ENCODE results near the gene PSEN1.

Gene PSEN1

DNA sequence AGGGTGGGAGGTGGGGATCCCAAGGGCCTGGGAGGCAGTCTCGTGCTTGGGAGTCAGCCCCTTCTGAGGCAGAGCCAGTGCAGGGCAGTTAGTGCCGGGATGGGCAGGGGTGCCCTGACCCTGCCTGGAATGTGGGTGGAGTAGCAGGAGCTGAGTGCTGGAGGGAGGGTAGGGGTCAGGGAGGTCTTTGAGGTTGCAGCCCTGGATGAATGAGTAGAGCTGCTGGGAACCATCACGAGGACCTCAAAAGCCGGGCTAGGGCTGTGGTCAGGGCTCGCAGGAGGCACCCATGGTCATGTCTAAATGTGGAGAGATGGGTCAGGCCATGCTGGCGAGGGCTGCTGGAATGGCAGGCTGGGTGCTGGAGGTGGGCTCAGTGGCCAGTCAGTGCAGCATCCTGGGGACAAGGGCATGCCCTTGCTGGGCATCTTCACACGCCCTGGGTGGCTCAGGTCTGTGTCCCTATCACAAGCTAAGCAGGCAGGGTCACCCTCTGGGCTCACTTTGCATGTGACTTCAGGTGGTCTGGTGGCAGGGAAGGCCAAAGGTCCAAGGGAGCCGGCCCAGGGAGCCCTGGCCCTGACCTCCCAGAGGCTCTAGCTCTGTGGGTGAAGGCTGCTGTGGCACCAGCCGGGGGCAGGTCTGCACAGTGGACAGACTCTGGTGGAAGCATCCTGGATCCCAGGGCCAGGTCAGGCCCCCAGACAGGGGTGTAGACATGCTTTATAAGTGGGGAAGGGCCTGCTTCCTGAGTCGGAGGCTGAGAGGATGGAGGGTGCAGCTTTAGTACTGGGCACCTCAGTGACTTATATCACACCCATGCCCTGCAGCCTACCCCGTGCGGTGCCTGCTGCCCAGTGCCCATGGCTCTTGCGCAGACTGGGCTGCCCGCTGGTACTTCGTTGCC lies 125.5 kb downstream of the PSEN1 start:
- Histone ChIP-seq H3K4me3 (ENCODE audit: extremely low read depth, insufficient read depth, low read length, poor library complexity, severe bottlenecking) (no peak overlapping the region), H3K36me3 (ENCODE audit: control insufficient read depth, insufficient read depth, low read length) (no peaks in the 10 kb centered on the region)
- 92 to 96% methylated on average over 13 to 14 of the region's 15 CpGs for WGBS, 2 experiments (ENCODE audit: insufficient coverage in 2 of 2)

DNA sequence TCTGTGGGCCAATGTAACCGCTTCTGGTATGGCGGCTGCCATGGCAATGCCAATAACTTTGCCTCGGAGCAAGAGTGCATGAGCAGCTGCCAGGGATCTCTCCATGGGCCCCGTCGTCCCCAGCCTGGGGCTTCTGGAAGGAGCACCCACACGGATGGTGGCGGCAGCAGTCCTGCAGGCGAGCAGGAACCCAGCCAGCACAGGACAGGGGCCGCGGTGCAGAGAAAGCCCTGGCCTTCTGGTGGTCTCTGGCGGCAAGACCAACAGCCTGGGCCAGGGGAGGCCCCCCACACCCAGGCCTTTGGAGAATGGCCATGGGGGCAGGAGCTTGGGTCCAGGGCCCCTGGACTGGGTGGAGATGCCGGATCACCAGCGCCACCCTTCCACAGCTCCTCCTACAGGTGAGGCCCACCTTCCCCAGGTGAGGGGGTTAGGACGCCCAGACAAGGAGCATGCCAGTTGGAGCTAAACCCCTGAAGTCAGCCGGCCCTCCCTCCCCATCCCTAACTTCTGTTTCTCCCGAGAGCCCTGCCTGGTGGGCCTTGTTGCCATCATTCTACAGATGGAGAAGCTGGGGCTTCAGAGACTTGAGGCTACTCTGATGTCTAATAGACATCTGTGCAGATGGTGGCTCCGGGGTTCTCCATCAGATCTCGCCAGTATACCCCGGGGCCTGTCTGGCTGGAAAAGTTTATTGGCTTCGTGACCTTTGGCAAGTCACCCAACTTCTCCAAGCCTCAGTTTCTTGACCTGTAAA lies 126.3 kb downstream of the PSEN1 start:
- Histone ChIP-seq H3K4me1 (ENCODE audit: control insufficient read depth, insufficient read depth, low read length, poor library complexity, severe bottlenecking) (no peaks in the 10 kb centered on the region), H3K36me3 (ENCODE audit: control insufficient read depth, insufficient read depth, low read length) (no peaks in the 10 kb centered on the region), H3K4me3 (ENCODE audit: extremely low read depth, insufficient read depth, low read length, poor library complexity, severe bottlenecking) (no peak overlapping the region), H3K9me3 (ENCODE audit: control insufficient read depth, low read length) (no peaks in the 10 kb centered on the region), H3K27ac (ENCODE audit: low read depth, low read length, severe bottlenecking) (no peak overlapping the region)
- WGBS, 2 experiments (ENCODE audit: insufficient coverage in 2 of 2), result 92 to 95% methylated on average over 17 of the region's 20 CpGs

More for the DNA sequence above, 125.5 kb downstream of the PSEN1 start:
- no peaks in the 10 kb centered on the region for H3K9me3 ChIP-seq (ENCODE audit: control insufficient read depth, low read length)
- no peaks in the 10 kb centered on the region for H3K4me1 ChIP-seq (ENCODE audit: control insufficient read depth, insufficient read depth, low read length, poor library complexity, severe bottlenecking)
- no peak overlapping the region for H3K27ac ChIP-seq (ENCODE audit: low read depth, low read length, severe bottlenecking)

DNA sequence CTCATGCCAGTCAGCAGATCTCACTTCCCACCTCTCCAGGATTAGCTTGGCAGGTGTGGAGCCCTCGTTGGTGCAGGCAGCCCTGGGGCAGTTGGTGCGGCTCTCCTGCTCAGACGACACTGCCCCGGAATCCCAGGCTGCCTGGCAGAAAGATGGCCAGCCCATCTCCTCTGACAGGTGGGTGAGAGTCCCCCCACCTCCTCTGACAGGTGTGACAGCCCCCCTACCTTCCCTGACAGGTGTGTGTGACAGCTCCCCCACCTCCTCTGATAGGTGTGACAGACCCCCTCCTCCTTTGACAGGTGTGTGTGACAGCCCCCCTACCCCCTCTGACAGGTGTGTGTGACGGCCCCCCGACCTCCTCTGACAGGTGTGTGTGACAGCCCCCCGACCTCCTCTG lies 127.3 kb downstream of the PSEN1 start:
- Histone ChIP-seq H3K9me3 (ENCODE audit: control insufficient read depth, low read length) (no peaks in the 10 kb centered on the region), H3K4me3 (ENCODE audit: extremely low read depth, insufficient read depth, low read length, poor library complexity, severe bottlenecking) (no peak overlapping the region), H3K27ac (ENCODE audit: low read depth, low read length, severe bottlenecking) (no peak overlapping the region), H3K36me3 (ENCODE audit: control insufficient read depth, insufficient read depth, low read length) (no peaks in the 10 kb centered on the region), H3K4me1 (ENCODE audit: control insufficient read depth, insufficient read depth, low read length, poor library complexity, severe bottlenecking) (no peaks in the 10 kb centered on the region)
- WGBS, 2 experiments (ENCODE audit: insufficient coverage in 2 of 2), result 95 to 96% methylated on average over 3 to 7 of the region's 7 CpGs

DNA sequence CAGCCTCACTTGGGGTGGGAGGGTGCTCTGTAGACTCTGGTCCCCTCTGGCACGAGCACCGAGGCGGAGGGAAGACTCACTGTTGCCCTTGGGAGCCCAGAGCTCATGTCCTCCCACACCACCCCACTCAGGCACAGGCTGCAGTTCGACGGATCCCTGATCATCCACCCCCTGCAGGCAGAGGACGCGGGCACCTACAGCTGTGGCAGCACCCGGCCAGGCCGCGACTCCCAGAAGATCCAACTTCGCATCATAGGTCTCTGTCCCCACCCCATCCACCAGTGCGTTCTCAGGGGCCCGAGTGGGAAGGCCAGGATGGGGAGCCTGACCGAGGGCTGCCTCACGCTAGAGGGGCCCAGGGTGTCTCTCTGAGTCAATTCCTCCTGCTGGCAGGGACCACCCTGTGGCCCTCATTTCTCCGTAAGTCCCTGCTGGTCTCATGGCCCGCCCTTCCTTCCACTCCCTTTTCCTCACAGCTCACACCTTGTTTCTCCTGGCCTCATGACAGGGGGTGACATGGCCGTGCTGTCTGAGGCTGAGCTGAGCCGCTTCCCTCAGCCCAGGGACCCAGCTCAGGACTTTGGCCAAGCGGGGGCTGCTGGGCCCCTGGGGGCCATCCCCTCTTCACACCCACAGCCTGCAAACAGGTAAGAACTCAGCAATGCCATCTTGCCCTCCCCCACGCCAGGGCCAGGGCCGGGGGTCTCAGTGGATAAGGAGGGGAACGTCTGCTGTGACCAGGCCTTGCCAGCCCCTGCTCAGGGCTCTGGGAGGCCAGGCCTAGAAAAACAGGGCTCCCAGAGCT lies 128.0 kb downstream of the PSEN1 start:
- Histone ChIP-seq H3K4me3 (ENCODE audit: extremely low read depth, insufficient read depth, low read length, poor library complexity, severe bottlenecking) (no peak overlapping the region), H3K4me1 (ENCODE audit: control insufficient read depth, insufficient read depth, low read length, poor library complexity, severe bottlenecking) (no peaks in the 10 kb centered on the region), H3K36me3 (ENCODE audit: control insufficient read depth, insufficient read depth, low read length) (no peaks in the 10 kb centered on the region), H3K27ac (ENCODE audit: low read depth, low read length, severe bottlenecking) (no peak overlapping the region), H3K9me3 (ENCODE audit: control insufficient read depth, low read length) (no peaks in the 10 kb centered on the region)
- 93 to 94% methylated on average over 16 to 20 of the region's 23 CpGs for WGBS, 2 experiments (ENCODE audit: insufficient coverage in 2 of 2)

- H3K4me1 ChIP-seq (ENCODE audit: control insufficient read depth, insufficient read depth, low read length, poor library complexity, severe bottlenecking), result no peaks in the 10 kb centered on the region
- WGBS, 2 experiments (ENCODE audit: insufficient coverage in 2 of 2), result 88 to 89% methylated on average over 14 to 15 of the region's 18 CpGs
- H3K36me3 ChIP-seq (ENCODE audit: control insufficient read depth, insufficient read depth, low read length), result no peaks in the 10 kb centered on the region
- H3K9me3 ChIP-seq (ENCODE audit: control insufficient read depth, low read length), result no peaks in the 10 kb centered on the region
- no peak overlapping the region for H3K4me3 ChIP-seq (ENCODE audit: extremely low read depth, insufficient read depth, low read length, poor library complexity, severe bottlenecking)
- no peak overlapping the region for H3K27ac ChIP-seq (ENCODE audit: low read depth, low read length, severe bottlenecking)
Observed at GRCh38 chr14:73264885-73265720, 128.8 kb downstream of the PSEN1 start.

DNA sequence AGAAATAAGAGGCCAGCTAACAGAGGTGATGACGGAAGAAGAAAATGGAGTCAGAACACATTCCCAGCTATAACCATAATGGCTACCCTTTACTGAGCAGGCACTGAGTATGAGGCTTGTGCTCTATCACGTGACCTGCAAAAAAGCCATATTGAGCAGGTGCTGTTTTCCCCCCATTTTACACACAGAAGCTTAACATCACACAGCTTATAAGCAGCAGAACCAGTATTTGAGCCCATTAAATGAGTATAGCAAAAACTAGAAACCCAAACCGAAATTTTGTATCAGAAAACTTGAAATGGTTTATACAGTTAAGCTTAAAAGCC lies 129.4 kb downstream of the PSEN1 start:
- H3K4me3 ChIP-seq (ENCODE audit: extremely low read depth, insufficient read depth, low read length, poor library complexity, severe bottlenecking), result no peak overlapping the region
- no peaks in the 10 kb centered on the region for H3K9me3 ChIP-seq (ENCODE audit: control insufficient read depth, low read length)
- 88 to 94% methylated on average over 1 to 3 of the region's 3 CpGs for WGBS, 2 experiments (ENCODE audit: insufficient coverage in 2 of 2)
- no peak overlapping the region for H3K27ac ChIP-seq (ENCODE audit: low read depth, low read length, severe bottlenecking)
- no peaks in the 10 kb centered on the region for H3K36me3 ChIP-seq (ENCODE audit: control insufficient read depth, insufficient read depth, low read length)
- H3K4me1 ChIP-seq (ENCODE audit: control insufficient read depth, insufficient read depth, low read length, poor library complexity, severe bottlenecking), result no peaks in the 10 kb centered on the region

GRCh38 chr14:73266317-73266716 lies 130.0 kb downstream of the PSEN1 start:
- H3K36me3 ChIP-seq (ENCODE audit: control insufficient read depth, insufficient read depth, low read length), result no peaks in the 10 kb centered on the region
- no peak overlapping the region for H3K4me3 ChIP-seq (ENCODE audit: extremely low read depth, insufficient read depth, low read length, poor library complexity, severe bottlenecking)
- H3K4me1 ChIP-seq (ENCODE audit: control insufficient read depth, insufficient read depth, low read length, poor library complexity, severe bottlenecking), result no peaks in the 10 kb centered on the region
- H3K9me3 ChIP-seq (ENCODE audit: control insufficient read depth, low read length), result no peaks in the 10 kb centered on the region
- WGBS, 2 experiments (ENCODE audit: insufficient coverage in 2 of 2), result 96% methylated on average over 7 of the region's 7 CpGs
- no peak overlapping the region for H3K27ac ChIP-seq (ENCODE audit: low read depth, low read length, severe bottlenecking)

GRCh38 chr14:73267474-73267873 lies 131.2 kb downstream of the PSEN1 start:
- H3K27ac ChIP-seq (ENCODE audit: low read depth, low read length, severe bottlenecking), result no peak overlapping the region
- WGBS, 2 experiments (ENCODE audit: insufficient coverage in 2 of 2), result 94 to 98% methylated on average over 6 of the region's 6 CpGs
- no peaks in the 10 kb centered on the region for H3K4me1 ChIP-seq (ENCODE audit: control insufficient read depth, insufficient read depth, low read length, poor library complexity, severe bottlenecking)
- no peaks in the 10 kb centered on the region for H3K9me3 ChIP-seq (ENCODE audit: control insufficient read depth, low read length)
- no peak overlapping the region for H3K4me3 ChIP-seq (ENCODE audit: extremely low read depth, insufficient read depth, low read length, poor library complexity, severe bottlenecking)
- H3K36me3 ChIP-seq (ENCODE audit: control insufficient read depth, insufficient read depth, low read length), result no peaks in the 10 kb centered on the region

DNA sequence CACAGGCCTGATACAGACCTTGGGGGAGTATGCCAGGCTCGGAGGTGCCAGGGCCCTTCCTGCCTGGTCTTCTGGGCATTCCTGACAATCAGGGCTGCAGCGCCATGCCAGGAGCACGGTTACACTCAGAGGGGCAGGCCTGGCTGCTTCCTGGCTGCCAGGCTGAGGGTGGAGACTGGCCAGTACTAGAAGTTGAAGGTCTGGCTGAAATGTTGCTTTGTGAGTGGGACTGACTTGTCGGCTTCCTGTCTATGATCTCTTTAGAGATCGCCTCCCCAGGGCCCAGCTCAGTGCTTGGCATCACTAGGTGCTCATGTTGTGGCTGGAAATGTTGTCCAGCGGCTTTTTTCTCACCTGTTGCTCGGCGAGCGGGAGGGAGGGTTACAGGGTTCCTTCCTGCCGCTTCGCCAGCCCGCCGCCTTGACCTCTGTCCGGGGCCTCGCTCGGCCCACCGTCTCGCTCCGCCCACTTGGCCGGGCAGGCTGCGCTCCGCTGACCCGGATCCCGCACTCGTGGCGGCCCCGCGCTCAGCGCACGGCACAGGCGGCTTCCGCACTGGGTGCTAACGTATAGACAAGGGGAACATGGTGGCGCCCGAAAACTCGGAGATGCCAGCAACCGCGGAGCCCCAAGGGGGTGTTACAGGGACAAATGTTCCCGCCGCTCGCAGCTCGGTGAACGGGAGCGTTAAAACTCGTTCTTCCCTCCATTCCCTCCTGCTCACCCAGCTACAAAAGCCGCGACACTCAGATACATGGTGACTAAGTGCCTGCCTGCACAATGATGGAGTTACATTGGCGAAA lies 133.6 kb downstream of the PSEN1 start:
- Histone ChIP-seq H3K9me3 (ENCODE audit: control insufficient read depth, low read length) (no peaks in the 10 kb centered on the region), H3K4me3 (ENCODE audit: extremely low read depth, insufficient read depth, low read length, poor library complexity, severe bottlenecking) (peak overlapping the region; percentile 25), H3K36me3 (ENCODE audit: control insufficient read depth, insufficient read depth, low read length) (peaks cover 19% of the 10 kb centered on the region)

More for the DNA sequence above, 133.6 kb downstream of the PSEN1 start:
- Histone ChIP-seq H3K4me1 (ENCODE audit: control insufficient read depth, insufficient read depth, low read length, poor library complexity, severe bottlenecking) (no peaks in the 10 kb centered on the region), H3K27ac (ENCODE audit: low read depth, low read length, severe bottlenecking) (no peak overlapping the region)
- WGBS, 2 experiments (ENCODE audit: insufficient coverage in 2 of 2), result 54 to 70% methylated on average over 32 to 45 of the region's 48 CpGs

Measured in mesodermal cell (in vitro differentiated cells).